Chondrocyte (in vitro differentiated cells): ENCODE measurements around the gene ZFHX2. TPM values are rescaled to one million over a fixed set of nuclear protein-coding genes. Genes with fewer than 3 reads are reported as not detected.

Experiments
- DNase-seq: peaks from one replicate; pipeline ENCODE4 v3.0.0; 2021; ENCODE audit warnings: mixed read lengths, low spot score
- H3K27ac Mint-ChIP-seq: one replicate; pipeline ENCODE4 v1.8.0; 2021; ENCODE audit warnings: mild to moderate bottlenecking, moderate library complexity, mixed read lengths; ENCODE audit not compliant: unreplicated experiment
- H3K27me3 Mint-ChIP-seq: 2 replicates; pipeline ENCODE4 v1.8.0; 2021; ENCODE audit warnings: low read depth, mixed read lengths
- H3K36me3 Mint-ChIP-seq: 2 replicates; pipeline ENCODE4 v1.8.0; 2021; ENCODE audit warnings: low read depth, mixed read lengths
- H3K4me1 Mint-ChIP-seq: 2 replicates; pipeline ENCODE4 v1.8.0; 2021; ENCODE audit warnings: low read depth, mild to moderate bottlenecking, mixed read lengths
- H3K4me3 Mint-ChIP-seq: one replicate; pipeline ENCODE4 v1.8.0; 2021; ENCODE audit warnings: mild to moderate bottlenecking, moderate library complexity, mixed read lengths; ENCODE audit not compliant: unreplicated experiment
- H3K9me3 Mint-ChIP-seq: 2 replicates; pipeline ENCODE4 v1.8.0; 2021; ENCODE audit warnings: low read depth, mixed read lengths
- CTCF ChIP-seq: fragments of 200-600 bp; sonication (generic); IDR thresholded peaks from 2 replicates; pipeline ENCODE4 v1.5.0; 2021; ENCODE audit warnings: antibody characterized with exemption, mild to moderate bottlenecking, moderate library complexity
- total RNA-seq: library from RNA; stranded (reverse); gene quantifications from 3 replicates; pipeline ENCODE4 v1.2.1, GENCODE V29; 2021

Gene ZFHX2
- total RNA-seq, 1 donor from 2014 or later = 11.8 TPM

GRCh38 chr14:23580152-23580926, 28.8 kb upstream of the ZFHX2 start:
- no peak overlapping the region for H3K27ac Mint-ChIP-seq
- DNase-seq = no peak
- H3K27me3 Mint-ChIP-seq = peaks cover 46% of the 10 kb centered on the region
- H3K4me3 Mint-ChIP-seq = no peak overlapping the region
- H3K9me3 Mint-ChIP-seq = no peaks in the 10 kb centered on the region
- H3K4me1 Mint-ChIP-seq = peaks cover 14% of the 10 kb centered on the region
- no peaks in the 10 kb centered on the region for H3K36me3 Mint-ChIP-seq
- TF ChIP-seq CTCF = no peak

- Mint-ChIP-seq H3K9me3 (no peaks in the 10 kb centered on the region), H3K4me3 (no peak overlapping the region), H3K27ac (no peak overlapping the region), H3K36me3 (no peaks in the 10 kb centered on the region), H3K4me1 (peaks cover 14% of the 10 kb centered on the region), H3K27me3 (peaks cover 52% of the 10 kb centered on the region)
- DNase-seq = no peak
- no peak for TF ChIP-seq CTCF
These were observed 28.2 kb upstream of the ZFHX2 start for GRCh38 chr14:23579739-23580138.

- no peak overlapping the region for H3K4me3 Mint-ChIP-seq
- H3K27me3 Mint-ChIP-seq = peaks cover 54% of the 10 kb centered on the region
These were observed 27.7 kb upstream of the ZFHX2 start for GRCh38 chr14:23579311-23579630.

GRCh38 chr14:23578560-23579310, 27.2 kb upstream of the ZFHX2 start, which contains the start of gene JPH4:
JPH4 (minus strand) TSS chr14:23578790; CDS start chr14:23577453, 1,337 bp downstream.
- Mint-ChIP-seq H3K4me3 (no peak within 1 kb of the TSS), H3K27me3 (peaks cover 52% of the 10 kb centered on the region), H3K9me3 (no peaks in the 10 kb centered on the region), H3K4me1 (peaks cover 14% of the 10 kb centered on the region), H3K27ac (no peak within 1 kb of the TSS), H3K36me3 (no peaks in the 10 kb centered on the region)
- DNase-seq = peak; percentile 54
- no peak for TF ChIP-seq CTCF

More at GRCh38 chr14:23579311-23579630, 27.7 kb upstream of the ZFHX2 start:
- H3K36me3 Mint-ChIP-seq = no peaks in the 10 kb centered on the region
- H3K4me1 Mint-ChIP-seq = peaks cover 14% of the 10 kb centered on the region
- DNase-seq = no peak
- H3K27ac Mint-ChIP-seq = no peak overlapping the region
- no peaks in the 10 kb centered on the region for H3K9me3 Mint-ChIP-seq
- no peak for TF ChIP-seq CTCF

- H3K36me3 Mint-ChIP-seq = no peaks in the 10 kb centered on the region
- no peaks in the 10 kb centered on the region for H3K9me3 Mint-ChIP-seq
- no peak for TF ChIP-seq CTCF
- H3K27ac Mint-ChIP-seq = no peak overlapping the region
- H3K4me1 Mint-ChIP-seq = peaks cover 14% of the 10 kb centered on the region
- peaks cover 57% of the 10 kb centered on the region for H3K27me3 Mint-ChIP-seq
- DNase-seq = peak; percentile 59
- no peak overlapping the region for H3K4me3 Mint-ChIP-seq
These were observed 26.3 kb upstream of the ZFHX2 start for GRCh38 chr14:23577710-23578392.
